ENCODE measurements around the gene EIPR1.

DNA sequence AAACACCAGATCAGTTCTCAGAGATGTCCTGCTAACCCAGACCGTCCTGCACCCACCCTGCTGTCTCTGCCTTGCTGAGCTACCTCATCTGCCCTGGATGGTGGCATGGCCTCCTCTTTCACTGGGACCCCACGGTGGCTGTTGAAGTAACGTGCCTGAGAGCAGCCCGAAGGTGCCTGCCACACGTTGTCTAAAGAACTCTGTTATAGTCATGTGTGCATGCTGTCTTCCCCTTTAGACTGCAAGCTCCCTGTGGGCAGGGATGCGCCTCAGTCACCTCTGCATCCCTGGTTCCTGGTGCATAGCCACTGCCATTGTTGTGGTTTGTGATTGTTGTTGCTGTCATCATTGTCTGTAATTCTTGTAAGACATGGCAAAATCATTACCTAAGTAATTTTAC, 235.9 kb downstream of the EIPR1 start:
- TF ChIP-seq PPARA (CRISPR knock-in tag; IDR thresholded peaks at IDR 0.05; ENCODE audit: borderline replicate concordance) = no peak
- no peak for TF ChIP-seq BACH2 (CRISPR knock-in tag; IDR thresholded peaks at IDR 0.05; ENCODE audit: borderline replicate concordance)
